Fibroblast of skin of abdomen (primary cell): ENCODE data around the gene NELL2.
"Not testable (repeated sequence)": the region's sequence is repeated elsewhere in the genome, so short reads cannot be mapped to it uniquely, and the experiment has no call there.

Experiments
- DNase-seq: peaks from one replicate; pipeline ENCODE4 v3.0.0-alpha.2; 2013

Gene NELL2

GRCh38 chr12:44686821-44687432, 189.2 kb downstream of the NELL2 start:
- not testable (repeated sequence) for DNase-seq

- no peak for DNase-seq
Measured at GRCh38 chr12:44677724-44678123, 198.4 kb downstream of the NELL2 start.

GRCh38 chr12:44674875-44675274, 201.2 kb downstream of the NELL2 start:
- no peak for DNase-seq

DNA sequence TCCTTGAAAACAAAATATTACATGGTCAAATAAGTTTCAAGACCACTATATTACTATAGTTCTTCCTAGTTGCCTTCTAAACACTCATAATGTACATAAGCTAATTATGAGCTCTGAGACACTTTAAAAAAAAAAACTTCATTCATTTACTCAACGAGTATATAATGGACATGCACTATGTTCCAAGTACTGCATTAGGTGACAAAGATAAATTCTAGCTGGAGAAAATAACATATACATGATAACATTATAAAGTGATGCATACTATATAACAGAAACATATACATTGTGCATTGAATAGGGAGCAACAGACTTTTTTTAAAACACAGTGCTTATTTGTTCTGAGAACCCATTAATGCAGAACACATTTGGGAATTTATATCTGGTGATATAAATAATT, 202.3 kb downstream of the NELL2 start:
- no peak for DNase-seq

GRCh38 chr12:44672042-44672441, 204.1 kb downstream of the NELL2 start:
- DNase-seq: no peak

DNA sequence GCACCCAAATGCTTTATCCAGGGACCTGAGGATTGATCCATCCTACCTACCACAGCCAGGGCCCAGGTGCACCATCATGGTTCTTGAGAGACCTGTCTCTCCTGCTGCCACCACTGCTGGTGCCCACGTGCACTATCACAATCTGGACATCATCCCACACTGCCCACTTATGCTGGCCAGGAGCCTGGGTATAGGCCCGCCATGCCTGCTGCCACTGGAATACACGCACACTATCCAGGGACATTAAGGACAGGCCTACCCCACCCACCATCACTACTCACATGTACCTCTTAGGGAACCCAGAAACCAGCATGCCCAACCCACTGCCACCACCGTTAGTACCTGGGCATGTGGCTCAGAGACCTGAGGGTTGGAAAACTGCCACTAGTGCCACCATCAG, 207.7 kb downstream of the NELL2 start:
- no peak for DNase-seq

- no peak for DNase-seq
Measured at GRCh38 chr12:44667461-44667860, 208.7 kb downstream of the NELL2 start.

DNA sequence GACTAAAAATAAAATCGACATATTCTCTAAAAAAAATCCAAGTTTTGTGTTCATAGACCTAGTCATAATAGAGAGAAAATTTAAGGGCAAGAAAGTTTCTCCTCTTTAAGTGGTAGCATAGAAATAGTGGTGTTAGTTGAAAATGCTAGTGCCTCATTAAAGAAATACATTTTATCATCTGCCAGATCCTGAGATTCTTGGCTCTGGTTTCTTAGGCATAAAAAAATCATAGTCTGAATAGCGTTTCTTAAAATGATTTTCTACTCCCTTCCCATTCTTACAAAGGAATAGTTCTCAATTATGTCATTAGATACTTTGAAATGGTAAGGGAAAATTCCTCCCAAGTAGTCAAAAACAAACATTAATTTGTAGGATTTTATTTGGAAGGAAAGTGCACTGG, 212.8 kb downstream of the NELL2 start:
- DNase-seq: no peak

DNA sequence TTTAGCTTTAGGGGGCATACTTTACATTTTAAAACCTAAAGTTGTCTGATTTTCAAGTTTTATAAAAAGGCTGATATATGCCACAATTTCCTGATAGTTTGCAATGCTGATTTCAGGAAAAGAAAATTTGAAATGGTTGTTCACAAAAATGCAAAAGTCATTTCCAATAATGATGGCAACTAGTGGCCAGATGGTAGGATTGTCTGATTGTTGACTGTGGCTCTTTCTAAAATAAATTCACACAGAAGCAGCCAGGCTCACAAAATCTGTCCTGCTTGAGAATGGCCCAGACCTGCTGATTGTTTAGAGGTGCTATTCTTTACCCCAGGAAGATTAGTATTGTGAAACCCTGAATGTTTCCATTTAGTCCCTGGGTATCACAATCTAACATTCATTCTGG, 220.3 kb downstream of the NELL2 start:
- no peak for DNase-seq

DNA sequence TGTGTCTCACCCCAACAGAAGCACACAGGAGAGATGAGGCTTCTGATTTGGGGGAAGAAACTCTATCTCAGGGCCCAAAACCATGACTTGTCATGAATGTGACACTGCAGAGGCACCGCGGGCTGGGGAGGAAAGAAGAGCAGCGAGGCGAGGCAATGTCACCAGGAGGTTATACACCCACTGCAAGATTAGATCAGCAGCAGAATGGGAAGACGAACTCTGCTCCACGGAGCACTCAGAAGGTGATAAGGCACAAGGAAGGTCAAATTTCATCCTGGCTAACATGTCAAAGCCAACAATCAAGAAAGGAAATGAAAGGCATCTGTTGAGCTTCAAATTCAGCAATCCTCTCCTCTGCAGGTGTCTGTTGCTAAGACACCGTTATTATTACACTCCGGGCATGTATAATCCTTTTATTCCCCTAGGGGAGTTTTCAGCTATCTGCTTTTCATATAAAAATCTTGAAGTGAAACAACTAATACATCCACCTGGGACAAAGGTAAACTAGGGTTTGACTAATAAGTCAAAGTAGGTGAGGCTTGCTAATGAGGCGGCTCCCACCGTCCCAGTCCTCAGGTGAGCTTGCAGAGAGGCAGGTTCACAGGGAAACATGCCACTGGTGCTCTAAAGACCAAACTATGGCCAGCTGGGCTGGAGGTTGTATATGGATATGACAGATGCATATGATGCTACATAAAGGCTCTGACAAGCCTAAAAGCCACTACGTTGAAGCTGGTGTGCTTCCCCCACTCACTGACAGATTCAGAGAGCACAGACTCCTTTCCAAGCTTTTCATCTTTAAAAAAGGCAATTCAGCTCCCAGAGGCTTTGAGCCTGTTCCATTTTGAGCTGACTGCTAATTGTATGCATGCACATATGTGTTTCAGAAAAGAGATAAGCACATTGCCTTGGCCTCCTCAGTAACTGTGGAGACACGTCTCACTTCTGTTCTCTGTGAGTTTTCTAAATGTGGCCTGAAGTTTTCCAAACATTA, 221.2 kb downstream of the NELL2 start:
- no peak for DNase-seq

DNA sequence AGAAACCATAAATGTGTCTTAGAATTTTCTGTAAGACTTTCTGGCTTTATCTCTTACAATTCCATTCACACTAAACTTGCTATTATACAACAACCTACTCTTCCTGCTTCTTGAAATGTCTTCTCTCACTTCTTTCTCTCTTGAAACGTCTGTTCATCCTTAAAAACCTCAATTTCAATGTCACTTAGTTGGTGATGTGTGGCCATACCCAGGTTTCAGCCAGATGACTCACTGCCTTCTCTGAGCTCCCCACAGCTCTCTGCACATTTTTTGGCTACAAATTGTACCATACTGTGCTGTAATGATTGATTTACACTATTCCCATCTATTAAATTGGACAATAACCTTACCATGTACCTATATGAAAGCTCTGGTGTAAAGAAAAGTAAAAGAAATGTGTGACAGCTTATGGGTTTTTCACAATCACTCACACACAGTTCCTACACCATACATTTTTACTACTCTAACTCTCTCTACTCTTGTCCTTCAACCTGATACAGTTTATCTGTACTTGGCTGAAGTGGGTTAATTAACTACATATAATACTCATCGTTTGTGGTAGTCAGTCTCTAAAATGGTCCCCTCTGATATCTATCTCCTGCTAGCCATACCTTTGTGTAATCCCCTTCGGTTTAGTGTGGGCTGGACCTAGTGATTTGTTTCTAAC, 222.1 kb downstream of the NELL2 start:
- peak; percentile 4 for DNase-seq

- DNase-seq: no peak
Measured at GRCh38 chr12:44649693-44650092, 226.4 kb downstream of the NELL2 start.

DNA sequence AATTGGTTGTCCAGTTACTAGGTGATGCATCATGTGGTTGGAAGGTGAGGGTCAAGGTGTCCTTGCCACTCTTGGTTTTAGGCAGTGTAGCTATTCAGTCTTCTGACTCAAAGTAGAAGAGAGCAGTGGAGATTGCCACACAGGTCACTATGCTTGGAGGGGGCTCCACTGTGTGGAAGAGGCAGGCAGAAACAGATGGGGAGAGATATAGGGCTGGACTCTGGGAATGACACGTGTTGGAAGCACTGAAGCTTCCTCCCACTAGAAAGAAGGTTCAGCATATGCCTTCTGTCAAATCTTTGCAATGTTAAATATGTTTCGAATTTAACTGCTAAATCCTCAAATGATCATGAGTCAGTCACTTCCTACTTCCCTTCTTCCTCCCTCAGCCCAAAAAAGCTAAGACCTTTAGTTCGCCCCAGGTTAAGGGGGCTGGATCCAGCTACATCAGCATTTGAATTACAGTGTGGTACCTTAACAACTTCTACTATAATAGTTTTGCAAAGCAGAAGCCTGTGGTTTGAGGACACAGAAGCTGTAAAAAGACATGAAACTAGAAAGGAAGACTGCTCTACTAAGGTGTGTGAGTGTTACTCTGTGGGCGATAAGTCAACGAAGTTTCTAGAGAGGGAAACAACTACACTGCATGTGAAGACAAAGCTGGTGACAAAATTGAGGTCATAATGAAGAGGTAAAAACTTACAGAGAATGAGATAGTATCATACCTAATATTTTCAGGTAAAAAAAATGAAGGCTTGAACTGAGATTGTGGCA, 228.0 kb downstream of the NELL2 start:
- no peak for DNase-seq

DNA sequence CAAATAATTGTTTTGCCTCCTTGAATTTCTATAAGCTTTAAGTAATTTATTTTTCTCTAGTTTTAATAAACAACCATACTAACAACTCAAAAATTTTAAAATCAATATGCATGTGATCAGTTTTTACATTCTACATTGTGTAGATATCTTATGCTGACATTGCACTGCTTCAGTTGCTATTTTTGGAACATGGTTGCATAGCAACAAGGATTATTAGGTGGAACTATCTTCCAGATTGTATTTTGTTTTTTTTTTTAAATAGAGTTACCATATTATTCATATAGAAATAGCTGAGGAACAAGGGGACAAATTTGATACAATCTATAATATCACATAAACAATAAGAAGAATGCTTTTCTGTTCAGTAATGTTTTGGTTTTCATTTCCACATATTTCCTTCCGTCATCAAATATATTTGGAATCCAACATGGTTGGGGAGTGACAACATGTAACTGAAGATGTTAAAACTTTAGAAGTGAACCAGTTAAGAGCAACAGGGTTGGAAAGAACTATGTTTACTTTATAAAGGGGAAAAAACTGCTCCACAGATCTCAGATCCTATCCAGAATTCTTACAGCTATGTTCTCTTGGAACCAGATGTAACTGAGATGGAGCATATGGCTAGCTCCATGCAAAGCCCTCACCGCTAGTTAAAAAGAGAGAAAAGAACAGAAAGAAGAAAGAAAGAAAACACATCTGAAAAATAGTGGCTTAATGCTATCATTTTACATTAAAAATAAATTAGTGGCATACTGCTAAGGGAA, 235.5 kb downstream of the NELL2 start:
- DNase-seq: no peak

DNA sequence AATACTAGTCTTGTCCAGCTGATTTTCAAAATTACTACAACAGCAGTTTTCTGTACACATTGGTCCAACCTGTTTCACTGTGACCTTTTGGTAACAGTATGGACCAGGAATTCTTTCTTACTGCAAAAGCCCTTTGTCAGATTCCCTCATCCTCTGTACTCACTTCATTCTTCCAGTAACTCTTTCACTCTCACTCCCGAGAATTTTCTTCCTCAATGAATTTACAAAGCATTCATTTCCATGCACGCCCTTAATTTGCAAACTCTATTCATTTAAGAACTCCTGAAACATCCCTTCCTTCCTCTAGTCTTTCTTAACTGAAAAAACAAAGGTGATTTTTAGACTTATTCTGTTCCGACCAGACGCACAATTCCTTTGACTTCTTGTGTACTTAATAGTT, 238.2 kb downstream of the NELL2 start:
- no peak for DNase-seq

GRCh38 chr12:44628180-44628579, 247.9 kb downstream of the NELL2 start:
- peak; percentile 25 for DNase-seq

DNA sequence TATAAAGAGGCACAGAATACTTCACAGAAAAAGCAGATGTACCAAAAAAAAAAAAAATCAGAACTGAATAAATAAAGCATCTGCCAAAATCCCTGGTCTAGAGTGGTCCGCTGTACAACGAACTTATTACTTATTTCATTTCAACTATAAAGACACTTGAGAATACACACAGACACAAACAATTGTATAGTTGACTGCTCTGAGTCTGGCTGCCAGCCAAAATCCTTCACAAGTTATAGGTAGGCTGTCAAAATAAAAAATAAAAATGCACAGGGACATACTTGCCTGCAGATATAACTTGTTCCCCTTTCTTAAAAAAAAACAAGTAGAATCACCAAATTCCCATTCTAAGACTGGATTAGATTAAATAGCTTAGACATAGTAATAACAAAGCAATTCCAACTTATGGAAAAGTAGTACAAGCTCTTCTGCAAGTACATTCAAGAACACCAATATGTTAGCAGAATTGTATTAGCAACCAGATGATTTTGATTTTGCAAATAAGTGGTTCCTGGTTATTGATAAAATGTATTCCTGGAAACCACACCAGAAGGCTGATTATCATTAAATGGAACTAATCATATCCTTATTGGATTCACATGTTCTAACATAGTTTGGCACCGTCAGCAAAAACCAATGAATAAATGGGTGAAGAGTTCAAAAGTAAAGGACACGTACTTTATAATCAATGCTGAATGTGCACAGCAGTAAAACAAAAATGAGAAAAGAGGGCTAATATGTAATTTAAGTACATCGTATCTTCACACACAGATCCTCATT, 248.5 kb downstream of the NELL2 start:
- DNase-seq: peak; percentile 26

DNA sequence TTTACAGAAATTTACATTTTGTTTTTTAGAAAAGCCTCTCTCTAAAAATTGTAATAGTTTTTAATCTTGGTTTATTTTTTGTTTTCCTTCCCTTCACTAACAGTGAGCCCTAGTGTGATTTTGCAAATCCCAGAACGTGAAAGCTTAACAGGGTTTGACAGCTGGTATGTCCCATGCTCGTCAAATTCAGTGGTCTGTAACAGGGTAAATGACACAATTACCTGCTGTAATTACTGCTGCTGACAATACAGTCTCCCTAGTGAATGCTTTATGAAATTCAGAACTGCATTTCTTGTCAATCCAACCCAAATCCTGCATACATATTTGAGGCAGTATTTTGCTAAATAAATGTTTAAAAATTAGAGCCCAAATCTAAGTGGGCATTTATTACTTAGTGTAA, 249.2 kb downstream of the NELL2 start:
- no peak for DNase-seq

DNA sequence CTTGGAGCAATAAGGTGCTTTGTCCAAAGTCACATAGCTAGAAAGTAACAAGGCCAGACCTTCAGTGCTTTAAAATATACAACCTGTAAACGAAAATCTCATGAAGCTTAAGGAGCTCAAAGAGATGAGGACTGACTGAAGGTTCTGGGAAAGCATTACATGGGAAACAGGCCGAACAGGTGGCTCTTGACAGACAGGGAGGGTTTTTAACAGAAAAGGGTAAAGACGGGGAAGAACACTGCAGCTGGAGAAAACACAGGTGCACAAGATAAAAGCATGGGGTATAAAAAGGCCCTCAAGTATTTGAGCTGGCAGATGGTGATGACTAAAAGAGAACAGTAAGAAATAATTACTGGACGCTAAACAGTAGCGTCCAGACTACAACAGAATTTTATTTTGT, 257.2 kb downstream of the NELL2 start:
- DNase-seq: no peak

DNA sequence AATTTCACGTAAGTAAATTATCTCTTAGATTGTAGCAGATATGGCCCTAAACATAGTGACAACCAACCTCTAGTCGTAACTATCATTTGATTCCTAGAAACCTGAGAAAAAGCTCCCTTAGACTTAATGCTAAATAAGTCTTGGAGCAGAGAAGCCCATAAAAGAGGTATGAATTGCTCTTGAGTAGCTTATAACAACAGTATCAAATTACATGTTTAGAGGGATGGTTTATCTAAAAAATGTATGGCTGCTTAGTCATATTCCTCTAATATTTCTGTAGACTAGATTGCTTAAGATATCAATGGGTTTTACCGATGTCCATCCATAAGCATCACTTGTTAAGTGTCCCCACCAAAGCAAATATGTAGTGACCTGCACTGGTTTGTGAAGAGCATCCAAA, 259.7 kb downstream of the NELL2 start:
- DNase-seq: no peak

DNA sequence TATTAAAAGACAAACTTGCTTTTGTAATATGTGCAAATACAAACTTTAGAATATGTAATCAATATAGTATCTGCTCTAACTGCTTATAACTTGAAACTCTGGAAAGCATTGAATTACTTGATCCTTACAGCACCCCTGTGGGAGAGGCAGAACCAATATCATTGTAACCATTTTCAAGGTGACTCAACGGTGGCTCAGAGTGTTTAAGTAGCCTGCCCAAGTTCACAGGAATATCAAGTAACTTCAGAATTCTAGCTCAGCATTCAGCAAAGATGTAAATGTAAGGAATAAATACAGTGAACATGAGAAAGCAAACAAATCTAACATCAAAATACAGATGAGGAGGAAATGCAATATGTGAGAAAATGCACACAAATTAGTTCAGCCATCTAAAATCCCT, 264.6 kb downstream of the NELL2 start:
- DNase-seq: no peak
